Measurements from ENCODE around the gene MAST4. TPM values are rescaled to one million over a fixed set of nuclear protein-coding genes. Genes with fewer than 3 reads are reported as not detected.

The MAST4 gene
- total and polyA plus RNA-seq, 2 experiments from 2014 or later = 4.2 to 6.0 TPM

- H3K36me3 ChIP-seq (ENCODE audit: low read depth) = no peaks in the 10 kb centered on the region
- no peaks in the 10 kb centered on the region for H3F3A ChIP-seq (ENCODE audit: insufficient read depth)
- no peak for DNase-seq
- no peak overlapping the region for H2AFZ ChIP-seq
- H3K9me2 ChIP-seq (ENCODE audit: insufficient read depth) = no peaks in the 10 kb centered on the region
- no peaks in the 10 kb centered on the region for H3K9me3 ChIP-seq (ENCODE audit: low read depth)
- TF ChIP-seq EZH2phosphoT487 (IDR thresholded peaks at IDR 0.05; ENCODE audit: insufficient read depth, low read depth) (no peak), EZH2 (IDR thresholded peaks at IDR 0.05; ENCODE audit: insufficient read depth, poor library complexity, severe bottlenecking) (no peak)
- no peaks in the 10 kb centered on the region for H3K27me3 ChIP-seq (replicated peaks; ENCODE audit: insufficient read depth)
- H3K9ac ChIP-seq = no peak overlapping the region
- H3K4me3 ChIP-seq = no peak overlapping the region
- WGBS, 2 experiments (ENCODE audit: low coverage in 1 of 2, low lambda C conversion rate in 2 of 2, missing lambda C conversion rate in 2 of 2) = 80 to 86% methylated on average over 4 of the region's 4 CpGs
- no peaks in the 10 kb centered on the region for H4K20me1 ChIP-seq (ENCODE audit: insufficient read depth)
- H3K79me2 ChIP-seq (ENCODE audit: insufficient read depth) = no peaks in the 10 kb centered on the region
- in situ Hi-C loops (cut with MboI) = no loop called here
- no peaks in the 10 kb centered on the region for H3K4me1 ChIP-seq (ENCODE audit: insufficient read depth)
- H3K27ac ChIP-seq = no peak overlapping the region
- no peak overlapping the region for H3K4me2 ChIP-seq (ENCODE audit: unreplicated experiment)
Observed at GRCh38 chr5:67190410-67190809, 594.2 kb downstream of the MAST4 start.

GRCh38 chr5:67190861-67191260 is 594.7 kb downstream of the MAST4 start:
- WGBS, 2 experiments (ENCODE audit: low coverage in 1 of 2, low lambda C conversion rate in 2 of 2, missing lambda C conversion rate in 2 of 2) = 67 to 75% methylated on average over 5 of the region's 5 CpGs
- Histone ChIP-seq H3K27me3 (replicated peaks; ENCODE audit: insufficient read depth) (no peaks in the 10 kb centered on the region), H4K20me1 (ENCODE audit: insufficient read depth) (no peaks in the 10 kb centered on the region), H2AFZ (no peak overlapping the region), H3K9me3 (ENCODE audit: low read depth) (no peaks in the 10 kb centered on the region), H3K4me2 (ENCODE audit: unreplicated experiment) (no peak overlapping the region), H3F3A (ENCODE audit: insufficient read depth) (no peaks in the 10 kb centered on the region), H3K9ac (no peak overlapping the region), H3K9me2 (ENCODE audit: insufficient read depth) (no peaks in the 10 kb centered on the region), H3K36me3 (ENCODE audit: low read depth) (no peaks in the 10 kb centered on the region), H3K4me3 (no peak overlapping the region), H3K27ac (no peak overlapping the region), H3K79me2 (ENCODE audit: insufficient read depth) (no peaks in the 10 kb centered on the region), H3K4me1 (ENCODE audit: insufficient read depth) (no peaks in the 10 kb centered on the region)
- in situ Hi-C loops (cut with MboI) = no loop called here
- TF ChIP-seq EZH2phosphoT487 (IDR thresholded peaks at IDR 0.05; ENCODE audit: insufficient read depth, low read depth) (no peak), EZH2 (IDR thresholded peaks at IDR 0.05; ENCODE audit: insufficient read depth, poor library complexity, severe bottlenecking) (no peak)
- no peak for DNase-seq

GRCh38 chr5:67192719-67193438 is 596.7 kb downstream of the MAST4 start:
- Histone ChIP-seq H2AFZ (no peak overlapping the region), H3K9me2 (ENCODE audit: insufficient read depth) (no peaks in the 10 kb centered on the region), H3K4me3 (no peak overlapping the region), H3F3A (ENCODE audit: insufficient read depth) (no peaks in the 10 kb centered on the region), H3K9ac (no peak overlapping the region), H3K27ac (no peak overlapping the region), H3K36me3 (ENCODE audit: low read depth) (no peaks in the 10 kb centered on the region), H3K9me3 (ENCODE audit: low read depth) (no peaks in the 10 kb centered on the region), H3K79me2 (ENCODE audit: insufficient read depth) (no peaks in the 10 kb centered on the region), H3K4me2 (ENCODE audit: unreplicated experiment) (no peak overlapping the region), H4K20me1 (ENCODE audit: insufficient read depth) (no peaks in the 10 kb centered on the region), H3K4me1 (ENCODE audit: insufficient read depth) (no peaks in the 10 kb centered on the region), H3K27me3 (replicated peaks; ENCODE audit: insufficient read depth) (no peaks in the 10 kb centered on the region)
- in situ Hi-C loops (cut with MboI) = no loop called here
- no peak for DNase-seq
- TF ChIP-seq EZH2phosphoT487 (IDR thresholded peaks at IDR 0.05; ENCODE audit: insufficient read depth, low read depth) (no peak), EZH2 (IDR thresholded peaks at IDR 0.05; ENCODE audit: insufficient read depth, poor library complexity, severe bottlenecking) (no peak)
- 59% methylated on average over 9 of the region's 9 CpGs for WGBS, 2 experiments (ENCODE audit: low coverage in 1 of 2, low lambda C conversion rate in 2 of 2, missing lambda C conversion rate in 2 of 2)

DNA sequence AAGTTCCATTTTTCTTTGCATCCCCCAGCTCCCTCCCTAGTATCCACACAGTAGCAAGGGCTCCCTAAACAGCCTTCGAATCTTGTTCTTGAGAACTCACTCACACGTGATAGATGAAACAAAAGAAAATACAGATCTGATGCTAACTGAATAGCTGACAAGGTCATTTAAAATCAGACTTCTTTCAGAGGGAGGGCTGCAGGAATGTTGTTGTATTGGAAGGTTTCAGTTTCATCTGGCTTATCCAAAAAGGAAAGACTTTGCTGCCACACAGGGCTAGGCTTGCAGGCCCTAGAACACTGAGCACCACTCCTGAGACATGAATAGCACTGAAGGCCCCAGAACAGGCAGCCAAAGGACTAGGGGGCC is 597.2 kb downstream of the MAST4 start:
- H3K27ac ChIP-seq = no peak overlapping the region
- no peaks in the 10 kb centered on the region for H3K27me3 ChIP-seq (replicated peaks; ENCODE audit: insufficient read depth)
- H3K9me2 ChIP-seq (ENCODE audit: insufficient read depth) = no peaks in the 10 kb centered on the region
- no peak overlapping the region for H2AFZ ChIP-seq
- H3K9ac ChIP-seq = no peak overlapping the region
- no peak overlapping the region for H3K4me3 ChIP-seq
- H3K79me2 ChIP-seq (ENCODE audit: insufficient read depth) = no peaks in the 10 kb centered on the region
- WGBS, 2 experiments (ENCODE audit: low coverage in 1 of 2, low lambda C conversion rate in 2 of 2, missing lambda C conversion rate in 2 of 2) = 21 to 25% methylated on average over 2 of the region's 2 CpGs
- H3F3A ChIP-seq (ENCODE audit: insufficient read depth) = no peaks in the 10 kb centered on the region
- no peaks in the 10 kb centered on the region for H3K36me3 ChIP-seq (ENCODE audit: low read depth)
- no peaks in the 10 kb centered on the region for H3K4me1 ChIP-seq (ENCODE audit: insufficient read depth)
- TF ChIP-seq EZH2phosphoT487 (IDR thresholded peaks at IDR 0.05; ENCODE audit: insufficient read depth, low read depth) (no peak), EZH2 (IDR thresholded peaks at IDR 0.05; ENCODE audit: insufficient read depth, poor library complexity, severe bottlenecking) (no peak)
- no peaks in the 10 kb centered on the region for H4K20me1 ChIP-seq (ENCODE audit: insufficient read depth)
- in situ Hi-C loops (cut with MboI) = no loop called here
- no peak for DNase-seq
- no peaks in the 10 kb centered on the region for H3K9me3 ChIP-seq (ENCODE audit: low read depth)
- H3K4me2 ChIP-seq (ENCODE audit: unreplicated experiment) = no peak overlapping the region
